Renal cortical epithelial cell (primary cell): ENCODE results near the gene FOXN3. TPM values are rescaled to one million over a fixed set of nuclear protein-coding genes. Genes with fewer than 3 reads are reported as not detected.
"Not testable (repeated sequence)": the region's sequence is repeated elsewhere in the genome, so short reads cannot be mapped to it uniquely, and the experiment has no call there.

Source experiments
- DNase-seq: peaks from one replicate; pipeline ENCODE4 v3.0.0-alpha.2; 2011; ENCODE audit warnings: low read depth
- total RNA-seq: library from RNA; depleted of rRNA; stranded (reverse); fragments of >200 nt; gene quantifications from 2 replicates; pipeline ENCODE4 v1.2.3, GENCODE V29; 2014

FOXN3 gene
- total RNA-seq, 1 donor from 2014 or later, result 13.8 TPM

DNA sequence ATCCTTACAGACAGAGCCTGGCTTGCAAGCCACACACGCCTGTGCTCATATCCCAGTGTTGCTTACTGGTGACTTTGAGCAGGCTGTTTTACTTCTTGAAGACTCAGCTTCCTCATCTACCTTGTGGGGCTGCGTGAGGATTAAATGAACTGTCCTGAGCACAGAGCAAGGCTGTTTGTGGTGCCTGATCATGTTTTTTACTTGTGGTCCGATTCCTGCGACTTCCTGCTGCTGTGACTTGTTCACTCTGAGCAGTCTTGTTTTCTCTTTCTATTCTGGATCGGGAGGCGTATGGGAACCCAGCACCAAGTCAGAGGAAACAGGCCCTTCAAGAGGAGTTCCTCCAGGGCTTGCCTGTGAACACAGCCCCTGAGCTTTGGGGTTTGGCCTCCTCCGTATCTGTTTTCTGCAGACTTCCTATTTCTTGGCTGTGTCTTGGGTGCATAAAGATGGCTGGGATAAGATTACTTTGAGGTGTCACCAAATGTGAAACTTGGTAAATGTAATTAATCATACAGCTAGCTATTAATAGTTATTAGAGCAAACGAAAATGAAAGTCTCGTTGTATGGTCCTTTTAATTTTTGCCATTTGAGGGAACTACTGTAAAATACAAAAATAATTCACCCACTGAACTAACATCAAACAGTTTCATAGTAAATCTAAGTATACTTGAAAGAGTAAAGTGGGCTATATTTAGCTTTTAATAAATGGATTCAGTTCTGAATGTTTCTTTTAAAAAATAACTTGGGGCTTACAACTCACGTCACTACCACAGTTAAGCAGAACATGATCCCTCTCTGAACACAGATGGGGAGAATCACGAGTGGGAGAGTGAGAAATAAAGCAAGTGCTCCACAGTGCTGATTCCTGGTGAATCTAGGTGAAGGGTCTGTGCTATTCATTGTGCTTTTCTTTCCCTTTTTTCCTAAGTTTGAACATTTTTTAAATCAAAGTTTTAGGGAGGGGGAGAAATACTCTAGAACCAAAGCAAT, 251.5 kb downstream of the FOXN3 start:
- DNase-seq, result no peak

DNA sequence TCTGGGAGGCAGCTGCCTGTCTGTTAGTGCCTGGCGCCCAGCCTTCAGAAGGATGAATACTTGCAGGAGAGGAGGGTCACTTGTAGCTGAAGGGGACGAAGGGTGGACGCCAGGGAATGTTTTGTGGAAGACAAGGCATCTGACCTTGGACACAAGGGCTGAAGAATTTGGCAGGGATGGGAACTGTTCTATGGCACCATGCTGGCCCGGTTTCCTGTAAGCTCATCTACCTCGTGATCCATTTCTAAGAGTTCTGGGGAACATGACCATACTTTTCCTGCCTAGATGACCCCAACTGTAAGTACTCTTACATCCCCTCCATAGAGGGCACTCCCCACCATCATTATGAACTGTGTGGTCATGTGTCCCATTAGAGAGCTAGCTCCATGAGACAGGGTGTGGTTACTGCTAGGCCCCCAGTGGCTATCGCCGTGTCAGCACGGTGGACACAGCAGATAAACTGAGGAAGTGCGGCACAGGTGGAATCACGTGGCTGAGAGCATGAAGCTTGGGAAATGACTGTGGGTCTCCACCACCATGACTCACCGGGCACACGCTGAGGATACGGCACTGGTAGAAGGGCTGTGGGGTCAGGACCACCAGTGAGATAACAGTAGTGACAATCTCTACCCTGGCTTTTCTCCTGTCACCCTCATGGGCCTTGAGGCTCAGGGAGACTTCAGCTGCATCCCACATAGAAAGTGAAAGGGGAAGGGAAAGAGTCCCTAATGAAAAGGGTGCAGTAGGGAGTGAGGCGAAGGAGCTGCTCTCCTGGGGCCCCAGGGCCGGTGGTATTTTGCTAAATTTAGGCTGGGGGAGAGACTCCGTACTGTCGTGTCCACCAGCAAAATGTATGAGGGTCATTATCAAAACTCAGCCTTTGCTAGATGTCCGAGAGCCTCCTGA, 252.6 kb downstream of the FOXN3 start:
- DNase-seq, result no peak

- no peak for DNase-seq
Measured at GRCh38 chr14:89163031-89163636, 253.9 kb downstream of the FOXN3 start.

DNA sequence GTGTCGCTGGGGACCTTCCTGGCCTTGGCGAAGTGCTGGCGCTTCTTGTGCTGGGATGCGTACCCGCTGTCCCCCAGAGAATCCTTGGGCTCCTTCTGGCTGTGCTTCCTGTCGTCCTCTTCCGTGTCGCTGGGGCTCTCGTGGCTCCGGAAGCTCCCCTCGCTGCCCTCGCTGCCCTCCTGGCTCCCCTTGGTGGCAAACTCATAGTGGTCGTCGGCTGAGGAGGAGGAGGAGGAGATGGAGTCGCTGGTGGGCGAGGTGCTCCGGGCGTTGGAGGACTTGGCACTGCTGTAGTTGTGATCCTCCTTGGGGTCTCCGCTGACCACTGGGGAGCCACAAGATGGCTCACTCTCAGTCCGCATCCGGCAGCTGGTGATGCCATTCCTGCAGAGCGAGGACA, 254.4 kb downstream of the FOXN3 start:
- no peak for DNase-seq

DNA sequence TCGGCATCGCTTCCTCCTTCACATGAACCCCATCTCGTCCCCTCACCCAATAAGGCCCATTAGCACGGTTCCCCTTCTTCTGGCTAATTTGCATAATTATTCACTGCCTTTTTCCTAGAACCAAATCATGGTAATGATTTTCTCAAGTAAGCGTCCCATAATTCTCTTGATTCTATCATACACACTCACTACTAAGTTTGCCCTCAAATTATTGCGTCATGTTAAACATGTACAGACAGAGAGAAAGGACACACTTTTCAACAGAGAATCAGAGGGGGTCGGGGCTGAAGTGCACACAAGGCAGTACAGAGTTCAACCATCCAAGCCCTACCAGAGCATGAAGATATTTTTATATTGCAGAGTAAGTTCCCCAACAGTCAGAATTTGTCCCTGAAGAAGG, 256.6 kb downstream of the FOXN3 start:
- no peak for DNase-seq

GRCh38 chr14:89158701-89159100, 258.3 kb downstream of the FOXN3 start:
- DNase-seq, result no peak

- not testable (repeated sequence) for DNase-seq
Measured at GRCh38 chr14:89158104-89158503, 258.9 kb downstream of the FOXN3 start.

GRCh38 chr14:89155491-89155890, 261.5 kb downstream of the FOXN3 start:
- DNase-seq, result no peak

DNA sequence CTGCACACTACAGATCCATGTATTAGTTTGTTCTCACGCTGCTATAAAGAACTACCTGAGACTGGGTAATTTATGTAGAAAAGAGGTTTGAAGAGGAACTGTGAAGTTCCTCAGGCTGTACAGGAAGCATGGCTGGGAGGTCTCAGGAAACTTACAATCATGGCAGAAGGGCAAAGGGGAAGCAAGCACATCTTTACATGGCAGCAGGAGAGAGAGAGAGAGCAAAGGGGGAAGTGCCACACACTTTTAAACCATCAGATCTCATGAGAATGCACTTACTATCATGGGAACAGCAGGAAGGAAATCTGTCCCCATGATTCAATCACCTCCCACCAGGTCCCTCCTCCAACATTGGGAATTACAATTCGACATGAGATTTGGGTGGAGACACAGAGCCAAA, 265.3 kb downstream of the FOXN3 start:
- DNase-seq, result not testable (repeated sequence)

- peak; percentile 55 for DNase-seq
Measured at GRCh38 chr14:89146274-89146673, 270.8 kb downstream of the FOXN3 start.

DNA sequence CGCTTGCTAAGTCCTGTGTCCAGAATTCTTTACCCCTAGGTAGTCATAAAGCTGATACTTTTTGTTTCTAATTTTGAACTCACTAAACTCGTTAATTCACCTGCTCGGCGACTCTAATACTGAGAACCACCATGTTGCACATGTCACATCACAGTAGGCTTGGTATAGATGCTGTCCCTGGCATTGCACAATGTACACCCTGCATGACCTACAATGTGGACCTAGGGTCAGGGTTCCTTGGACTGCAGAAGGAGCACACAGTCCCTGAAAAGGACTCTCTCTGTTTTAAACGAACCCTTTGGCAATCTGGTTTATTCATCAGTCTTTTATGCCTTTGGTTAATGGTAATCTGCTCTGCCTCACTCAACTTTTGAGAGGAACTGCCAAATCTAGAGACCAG, 272.4 kb downstream of the FOXN3 start:
- peak; percentile 64 for DNase-seq

- no peak for DNase-seq
Measured at GRCh38 chr14:89144066-89144465, 273.0 kb downstream of the FOXN3 start.

- no peak for DNase-seq
Measured at GRCh38 chr14:89143595-89143994, 273.4 kb downstream of the FOXN3 start.

DNA sequence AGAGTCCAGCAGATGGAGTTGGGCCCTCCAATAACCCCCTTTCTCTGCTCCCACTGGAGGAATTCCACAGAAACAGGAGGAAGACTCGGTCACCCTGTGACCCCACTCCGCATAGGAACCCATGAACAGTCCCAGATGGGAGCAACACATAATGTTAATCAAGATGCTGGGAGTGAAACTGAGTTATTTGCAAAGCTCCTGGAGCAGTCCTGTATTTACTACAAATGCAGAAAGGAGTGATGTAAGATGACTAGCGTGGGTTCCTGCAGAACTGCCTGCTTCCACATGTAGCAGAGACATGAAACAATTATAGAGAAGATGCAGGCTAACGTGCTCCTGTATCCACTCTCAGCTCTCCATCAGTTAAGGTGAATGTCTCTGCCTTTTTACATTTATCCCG, 274.7 kb downstream of the FOXN3 start:
- DNase-seq, result no peak

- no peak for DNase-seq
Measured at GRCh38 chr14:89141862-89142261, 275.2 kb downstream of the FOXN3 start.

DNA sequence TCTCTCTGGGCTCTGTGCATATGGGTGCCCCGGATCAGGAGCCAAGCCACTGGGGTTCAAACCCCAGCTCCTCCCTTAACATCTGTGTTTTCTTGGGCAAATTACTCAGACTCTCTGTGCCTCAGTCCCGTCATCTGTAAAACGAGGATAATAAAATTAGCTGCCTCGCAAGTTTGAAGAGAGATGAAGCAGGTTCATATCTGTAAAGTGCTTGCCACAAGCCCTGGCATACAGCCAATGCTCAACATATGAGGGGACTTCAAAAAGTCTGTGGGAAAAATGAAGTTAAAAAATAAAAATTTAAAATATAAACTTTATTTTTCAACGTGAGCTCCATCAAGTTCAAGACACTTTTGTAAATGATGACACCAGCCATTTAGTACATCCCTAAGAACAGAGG, 276.7 kb downstream of the FOXN3 start:
- DNase-seq, result no peak

DNA sequence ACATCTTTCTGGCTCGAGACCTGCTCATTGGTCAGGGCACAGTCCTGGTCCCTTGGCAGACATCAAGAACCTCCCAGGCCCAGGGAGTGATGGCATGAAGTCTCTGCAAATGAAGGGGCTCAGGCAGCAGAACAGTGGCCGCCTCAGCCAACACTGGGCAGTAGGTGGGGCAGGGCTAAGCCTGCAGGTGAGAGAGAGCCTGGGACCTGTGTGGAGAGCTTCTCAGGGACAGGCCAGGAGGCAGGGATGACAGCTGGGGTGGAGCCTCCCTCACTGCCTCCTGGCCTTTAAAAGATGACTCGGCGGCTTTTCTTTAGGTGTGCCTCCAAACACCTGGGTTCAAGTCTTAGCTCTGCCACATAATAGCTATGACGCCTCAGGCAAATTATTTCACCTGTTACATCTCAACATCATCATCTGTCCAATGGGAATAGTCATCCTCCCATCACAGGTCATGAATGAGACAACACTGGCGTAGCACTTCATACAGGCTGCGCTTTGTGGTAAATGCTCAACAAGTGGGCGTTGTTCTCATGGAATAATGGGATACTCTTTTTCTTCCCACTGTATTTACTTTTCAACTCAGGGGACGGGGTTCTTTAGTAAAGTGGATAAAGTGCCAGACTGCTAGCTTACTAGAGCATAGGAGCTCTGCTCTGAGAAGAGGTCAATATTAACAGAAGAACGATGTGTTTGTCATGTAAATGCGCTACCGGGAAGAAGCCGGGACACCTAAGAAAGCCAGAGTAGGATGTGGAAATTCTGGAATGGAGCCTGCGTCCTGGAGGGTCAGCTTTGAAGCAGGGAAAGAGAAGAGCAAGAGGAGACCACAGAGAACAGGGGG, 277.4 kb downstream of the FOXN3 start:
- DNase-seq, result no peak

DNA sequence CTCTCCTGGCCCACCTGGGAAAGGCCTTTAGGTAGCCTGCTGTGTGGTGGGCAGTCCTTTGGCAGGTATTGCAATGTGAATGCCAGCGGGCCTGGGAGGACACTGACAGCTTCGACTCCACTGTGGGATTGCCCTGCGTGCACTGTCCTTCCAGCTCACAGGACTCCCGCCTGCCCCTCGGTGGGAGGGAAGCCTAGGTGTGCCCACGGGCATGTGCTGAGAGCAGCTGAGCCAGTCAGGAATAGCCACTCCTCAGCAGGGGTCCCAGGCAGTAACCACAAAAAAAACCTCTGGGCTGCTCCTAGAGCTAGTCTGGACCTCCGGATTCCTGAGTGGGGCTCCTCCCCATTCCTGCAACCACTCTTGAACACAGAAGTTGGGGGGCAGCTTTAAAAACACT, 278.2 kb downstream of the FOXN3 start:
- no peak for DNase-seq

- DNase-seq, result peak; percentile 94
Measured at GRCh38 chr14:89137526-89138163, 279.4 kb downstream of the FOXN3 start.

DNA sequence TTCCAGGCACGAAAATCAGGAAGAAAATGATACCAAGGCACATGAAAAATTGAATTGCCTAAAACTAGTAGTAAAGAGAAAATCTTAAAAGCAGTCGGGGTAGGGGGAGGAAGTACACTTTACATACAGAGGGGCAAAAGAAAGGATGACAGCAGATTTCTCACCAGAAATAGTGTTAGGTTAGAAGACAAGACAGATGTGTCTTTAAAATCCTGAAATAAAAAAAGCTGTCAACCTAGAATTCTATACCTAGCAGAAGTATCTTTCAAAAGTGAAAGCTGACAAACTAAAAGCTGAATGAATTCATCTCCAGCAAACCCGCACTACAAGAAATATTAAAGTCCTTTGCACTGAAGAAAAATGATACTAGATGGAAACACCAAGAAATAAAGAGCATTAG, 280.4 kb downstream of the FOXN3 start:
- DNase-seq, result no peak

DNA sequence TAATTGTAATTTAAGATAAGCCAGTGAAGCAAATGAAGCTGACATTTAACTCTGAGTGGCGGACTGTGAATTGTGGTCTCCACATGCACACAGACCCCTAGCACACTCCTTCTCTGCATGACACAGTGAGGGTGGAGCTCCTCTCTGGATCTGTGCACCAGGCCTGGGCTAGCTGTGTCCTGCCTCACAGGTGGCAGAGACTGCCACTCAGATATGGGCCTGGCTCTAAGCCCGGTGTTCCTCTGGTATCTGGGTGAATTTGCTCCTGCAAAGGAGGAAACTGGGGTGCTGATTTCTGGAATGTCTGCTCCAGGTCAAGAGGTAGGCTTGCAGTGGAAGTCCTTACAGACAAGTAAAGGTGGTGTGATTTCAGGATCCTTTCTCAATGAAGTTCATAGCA, 282.4 kb downstream of the FOXN3 start:
- no peak for DNase-seq
